ENCODE results near the gene CATSPERB.
"Not testable (repeated sequence)": the region's sequence is repeated elsewhere in the genome, so short reads cannot be mapped to it uniquely, and the experiment has no call there.

CATSPERB gene

DNA sequence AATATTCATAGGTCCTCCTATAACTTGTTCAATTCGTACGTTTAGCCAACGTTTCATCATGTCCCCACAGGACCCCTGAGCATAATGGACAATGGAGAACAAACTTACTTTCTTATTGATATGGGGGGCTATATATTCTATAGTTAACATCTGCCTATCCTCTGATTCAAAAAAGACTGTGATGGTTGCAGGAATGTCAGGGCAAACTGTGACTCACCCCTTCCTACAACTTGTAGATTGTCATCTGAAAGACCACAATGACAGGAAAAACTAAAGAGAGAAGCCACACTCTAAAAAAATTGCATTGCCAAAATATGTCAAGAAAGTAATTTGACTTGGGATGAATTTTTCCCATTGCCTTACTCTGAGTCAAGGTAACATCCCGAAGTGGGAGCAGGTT lies 50.8 kb downstream of the CATSPERB start:
- Histone ChIP-seq H3K27ac (no peak overlapping the region), H4K20me1 (no peaks in the 10 kb centered on the region), H3K9ac (no peak overlapping the region), H3K4me3 (no peak overlapping the region), H3K9me3 (peaks cover 25% of the 10 kb centered on the region), H3K36me3 (no peaks in the 10 kb centered on the region), H3K27me3 (no peaks in the 10 kb centered on the region), H3K4me1 (no peaks in the 10 kb centered on the region), H3K4me2 (no peak overlapping the region)
- no peak for TF ChIP-seq Cebpa-rat (IDR thresholded peaks at IDR 0.05)

DNA sequence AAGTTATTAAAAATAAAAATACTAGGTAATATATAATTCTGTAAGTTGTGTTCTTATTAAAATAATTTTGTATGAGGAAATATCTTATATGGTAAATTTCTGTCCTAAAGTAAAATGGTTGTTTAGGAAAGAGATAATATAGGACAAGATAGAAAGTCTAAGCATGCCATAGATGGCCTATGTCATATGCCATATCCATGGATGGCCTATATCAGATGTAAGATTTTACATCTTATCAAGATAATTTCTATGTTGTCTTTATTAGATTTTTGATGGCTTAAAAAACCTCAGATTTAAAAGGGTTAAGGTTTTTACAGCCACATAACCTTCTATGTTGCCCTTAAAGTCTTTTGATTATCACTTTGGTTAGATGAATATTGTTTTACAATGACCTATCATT lies 52.6 kb downstream of the CATSPERB start:
- Histone ChIP-seq H3K4me3 (no peak overlapping the region), H3K4me2 (no peak overlapping the region), H3K27me3 (no peaks in the 10 kb centered on the region)

DNA sequence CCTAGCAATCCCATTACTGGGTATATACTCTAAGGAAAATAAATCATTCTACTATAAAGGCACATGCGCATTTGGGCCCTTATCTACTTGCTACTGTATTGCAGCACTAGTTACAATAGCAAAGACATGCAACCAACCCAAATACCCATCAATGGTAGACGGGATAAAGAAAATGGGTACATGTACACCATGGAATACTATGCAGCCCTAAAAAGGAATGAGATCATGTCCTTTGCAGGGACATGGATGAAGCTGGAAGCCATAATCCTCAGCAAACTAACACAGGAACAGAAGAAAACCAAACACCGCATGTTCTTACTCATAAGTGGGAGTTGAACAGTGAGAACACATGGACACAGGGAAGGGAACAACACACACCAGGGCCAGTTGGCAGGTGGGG lies 54.2 kb downstream of the CATSPERB start:
- H3K4me2 ChIP-seq, H3K4me1 ChIP-seq, H3K4me3 ChIP-seq, H3K27me3 ChIP-seq, H3K9ac ChIP-seq, H3K36me3 ChIP-seq, H4K20me1 ChIP-seq, H3K27ac ChIP-seq: not testable (repeated sequence)
- peaks cover 33% of the 10 kb centered on the region for H3K9me3 ChIP-seq

More for the DNA sequence above, 52.6 kb downstream of the CATSPERB start:
- Histone ChIP-seq H3K9ac (no peak overlapping the region), H3K4me1 (no peaks in the 10 kb centered on the region), H3K27ac (no peak overlapping the region), H3K9me3 (peaks cover 25% of the 10 kb centered on the region), H4K20me1 (no peaks in the 10 kb centered on the region), H3K36me3 (no peaks in the 10 kb centered on the region)
- no peak for TF ChIP-seq Cebpa-rat (IDR thresholded peaks at IDR 0.05)

DNA sequence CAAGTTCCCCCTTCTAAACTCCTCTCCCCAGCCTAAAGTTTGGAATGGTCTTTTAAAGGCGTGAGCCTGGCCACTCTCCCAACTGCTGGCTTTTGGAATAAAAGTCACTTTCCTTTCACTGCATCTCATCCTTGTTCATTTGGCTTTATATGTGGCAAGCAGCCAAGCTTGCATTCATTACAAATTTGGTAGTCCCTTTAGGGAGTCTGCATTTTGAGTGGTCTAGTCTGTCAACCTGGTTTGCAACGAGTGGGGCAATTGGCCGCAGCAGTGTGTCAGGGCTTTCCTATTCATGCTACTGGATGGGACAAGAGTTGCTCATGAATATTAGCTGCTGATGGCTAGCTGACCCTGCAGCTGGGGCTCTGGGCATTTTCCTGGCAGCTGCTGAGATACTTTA lies 57.0 kb downstream of the CATSPERB start:
- no peak overlapping the region for H3K9ac ChIP-seq
- TF ChIP-seq Cebpa-rat (IDR thresholded peaks at IDR 0.05) = no peak

DNA sequence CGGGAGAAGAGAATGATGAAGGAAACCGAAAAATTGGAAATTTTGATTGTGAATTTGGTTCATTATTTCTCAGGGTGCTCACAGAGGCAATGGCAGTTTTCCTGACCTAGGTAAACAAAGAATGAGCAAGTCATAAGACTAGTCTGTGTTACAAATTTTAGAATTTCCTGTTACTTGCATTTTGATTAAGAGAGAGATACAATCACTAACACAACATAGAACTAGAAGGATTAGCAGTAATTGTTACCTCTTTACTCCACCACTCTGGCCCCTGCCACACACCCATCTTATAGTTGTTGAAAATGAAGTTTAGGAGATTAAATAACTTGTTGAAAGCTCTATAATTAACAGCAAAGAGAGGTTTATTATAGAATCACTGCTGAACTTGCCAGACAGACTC lies 62.0 kb downstream of the CATSPERB start:
- H3K9ac ChIP-seq = no peak overlapping the region
- H3K36me3 ChIP-seq = no peaks in the 10 kb centered on the region
- no peak overlapping the region for H3K4me3 ChIP-seq
- H3K27ac ChIP-seq = no peak overlapping the region
- peaks cover 8% of the 10 kb centered on the region; the same call in 1 of the 2 replicates for H3K9me3 ChIP-seq
- no peaks in the 10 kb centered on the region for H3K4me1 ChIP-seq
- no peaks in the 10 kb centered on the region for H3K27me3 ChIP-seq
- H4K20me1 ChIP-seq = no peaks in the 10 kb centered on the region
- TF ChIP-seq Cebpa-rat (IDR thresholded peaks at IDR 0.05) = no peak
- H3K4me2 ChIP-seq = no peak overlapping the region

More for the DNA sequence above, 57.0 kb downstream of the CATSPERB start:
- Histone ChIP-seq H3K27ac (no peak overlapping the region), H3K27me3 (no peaks in the 10 kb centered on the region), H3K9me3 (peaks cover 25% of the 10 kb centered on the region), H4K20me1 (no peaks in the 10 kb centered on the region), H3K4me1 (no peaks in the 10 kb centered on the region), H3K4me2 (no peak overlapping the region), H3K4me3 (no peak overlapping the region), H3K36me3 (no peaks in the 10 kb centered on the region)

DNA sequence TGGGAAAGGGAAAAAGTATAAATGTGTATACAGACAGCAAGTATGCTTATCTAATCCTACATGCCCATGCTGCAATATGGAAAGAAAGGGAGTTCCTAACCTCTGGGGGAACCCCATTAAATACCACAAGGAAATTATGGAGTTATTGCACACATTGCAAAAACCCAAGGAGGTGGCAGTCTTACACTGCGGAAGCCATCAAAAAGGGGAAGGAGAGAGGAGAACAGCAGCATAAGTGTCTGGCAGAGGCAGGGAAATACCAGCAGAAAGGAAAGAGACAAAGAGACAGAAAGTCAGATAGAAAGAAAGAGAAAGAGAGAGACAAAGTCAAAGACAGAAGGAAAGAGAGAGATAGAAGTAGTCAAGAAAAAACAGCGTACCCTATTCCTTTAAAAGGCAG lies 64.8 kb downstream of the CATSPERB start:
- not testable (repeated sequence) for H3K4me3 ChIP-seq, H3K4me2 ChIP-seq, H3K4me1 ChIP-seq, H3K9ac ChIP-seq, H3K27me3 ChIP-seq, H4K20me1 ChIP-seq, H3K9me3 ChIP-seq, H3K36me3 ChIP-seq, H3K27ac ChIP-seq

DNA sequence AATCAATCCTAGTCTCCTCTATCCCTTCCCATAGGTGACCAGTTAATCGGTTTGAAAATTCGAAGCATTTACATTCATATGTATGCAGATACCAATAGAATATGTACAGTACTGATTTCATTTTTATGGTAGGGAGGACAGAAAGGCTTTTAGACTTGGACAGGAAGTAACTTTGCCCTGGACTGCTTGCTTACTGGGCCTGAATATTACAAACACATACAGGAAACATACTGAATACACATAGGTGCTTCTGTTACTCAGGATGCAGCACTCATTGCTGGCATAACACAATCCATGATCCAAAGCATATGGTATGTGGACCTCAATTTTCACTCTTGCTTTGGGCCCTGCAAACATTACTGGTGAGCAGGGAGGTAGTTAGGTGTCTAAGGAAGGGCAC lies 71.1 kb downstream of the CATSPERB start:
- no peak overlapping the region for H3K4me3 ChIP-seq
- H3K36me3 ChIP-seq = no peaks in the 10 kb centered on the region
- no peak overlapping the region for H3K9ac ChIP-seq
- H3K9me3 ChIP-seq = no peaks in the 10 kb centered on the region
- H3K4me1 ChIP-seq = no peaks in the 10 kb centered on the region
- H3K27me3 ChIP-seq = no peaks in the 10 kb centered on the region
- TF ChIP-seq Cebpa-rat (IDR thresholded peaks at IDR 0.05) = no peak
- no peak overlapping the region for H3K4me2 ChIP-seq
- H4K20me1 ChIP-seq = no peaks in the 10 kb centered on the region
- no peak overlapping the region for H3K27ac ChIP-seq

DNA sequence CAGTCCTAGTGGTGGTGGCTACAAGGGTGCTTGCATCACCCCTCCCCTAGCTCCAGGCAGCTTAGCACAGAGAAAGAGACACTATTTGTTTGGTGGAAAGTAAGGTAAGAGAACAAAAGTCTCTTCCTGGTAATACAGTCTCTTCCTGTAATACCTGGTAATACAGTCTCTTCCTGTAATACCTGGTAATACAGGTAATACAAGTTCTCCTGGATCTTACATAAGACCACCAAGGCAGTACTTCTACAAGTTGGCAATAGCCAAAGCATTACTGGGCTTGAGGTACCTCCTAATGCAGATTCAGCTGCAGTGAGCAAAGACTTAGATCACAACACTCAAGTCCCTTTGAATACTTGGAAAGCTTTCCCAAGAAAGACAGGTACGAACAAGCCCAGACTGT lies 77.0 kb downstream of the CATSPERB start:
- Histone ChIP-seq H3K4me3 (no peak overlapping the region), H3K4me1 (no peaks in the 10 kb centered on the region), H3K9ac (no peak overlapping the region), H4K20me1 (no peaks in the 10 kb centered on the region), H3K36me3 (no peaks in the 10 kb centered on the region), H3K9me3 (no peaks in the 10 kb centered on the region), H3K27me3 (no peaks in the 10 kb centered on the region), H3K27ac (no peak overlapping the region), H3K4me2 (no peak overlapping the region)
- TF ChIP-seq Cebpa-rat (IDR thresholded peaks at IDR 0.05) = no peak

DNA sequence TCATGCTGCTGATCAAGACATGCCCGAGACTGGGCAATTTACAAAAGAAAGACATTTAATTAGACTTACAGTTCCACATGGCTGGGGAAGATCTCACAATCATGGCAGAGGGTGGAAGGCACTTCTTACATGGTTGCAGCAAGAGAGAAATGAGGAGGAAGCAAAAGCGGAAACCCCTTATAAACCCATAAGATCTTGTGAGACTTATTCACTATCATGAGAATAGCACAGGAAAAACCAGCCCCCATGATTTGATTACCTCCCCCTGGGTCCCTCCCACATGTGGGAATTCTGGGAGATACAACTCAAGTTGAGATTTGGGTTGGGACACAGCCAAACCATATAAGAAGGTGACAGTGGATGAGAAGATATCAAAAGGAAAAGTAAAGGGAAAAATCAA lies 78.4 kb downstream of the CATSPERB start:
- no peaks in the 10 kb centered on the region for H3K36me3 ChIP-seq

DNA sequence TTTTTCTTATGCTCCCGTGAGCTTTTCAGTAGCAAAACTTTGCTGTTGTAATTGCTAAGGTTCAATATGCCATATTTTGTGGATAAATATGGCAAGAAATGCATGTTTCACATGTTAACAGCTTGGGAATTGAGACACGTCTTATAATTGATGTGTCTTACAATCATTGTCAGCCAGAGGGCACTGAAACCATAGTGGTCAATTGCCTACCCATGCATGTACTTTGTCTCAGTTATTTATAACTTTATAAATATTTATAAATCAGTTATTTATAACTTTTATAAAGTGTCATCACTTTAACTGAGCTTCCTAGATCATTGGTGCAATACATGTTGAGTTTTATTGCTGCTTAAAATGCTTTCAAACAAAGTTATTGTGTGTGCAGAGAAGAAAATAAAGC lies 82.0 kb downstream of the CATSPERB start:
- H3K27me3 ChIP-seq = no peaks in the 10 kb centered on the region
- no peak for TF ChIP-seq Cebpa-rat (IDR thresholded peaks at IDR 0.05)

More for the DNA sequence above, 78.4 kb downstream of the CATSPERB start:
- H3K4me3 ChIP-seq = no peak overlapping the region
- no peak for TF ChIP-seq Cebpa-rat (IDR thresholded peaks at IDR 0.05)
- H4K20me1 ChIP-seq = no peaks in the 10 kb centered on the region
- H3K9me3 ChIP-seq = no peaks in the 10 kb centered on the region
- H3K27ac ChIP-seq = no peak overlapping the region
- H3K4me2 ChIP-seq = no peak overlapping the region
- no peak overlapping the region for H3K9ac ChIP-seq
- no peaks in the 10 kb centered on the region for H3K4me1 ChIP-seq
- no peaks in the 10 kb centered on the region for H3K27me3 ChIP-seq

DNA sequence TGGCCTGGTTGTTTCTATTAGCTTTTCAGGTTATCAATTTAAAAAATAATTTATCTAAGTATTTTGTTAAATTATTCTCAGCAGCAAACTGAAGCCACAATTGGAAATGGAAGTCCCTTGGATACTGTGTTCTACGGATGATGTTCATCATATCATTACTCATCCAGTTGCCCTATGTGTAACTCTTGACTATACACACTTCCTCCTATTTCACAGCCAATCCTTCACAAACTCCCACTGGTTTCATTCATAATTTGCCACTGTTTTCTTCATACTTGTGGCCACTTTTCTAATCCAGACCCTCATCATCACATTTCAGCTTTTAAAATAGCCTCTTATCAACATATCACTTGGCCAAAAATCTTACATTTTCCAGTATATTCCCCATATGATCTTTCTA lies 84.0 kb downstream of the CATSPERB start:
- Histone ChIP-seq H3K4me3 (no peak overlapping the region), H3K4me1 (no peaks in the 10 kb centered on the region), H4K20me1 (no peaks in the 10 kb centered on the region), H3K9ac (no peak overlapping the region), H3K27ac (no peak overlapping the region), H3K27me3 (no peaks in the 10 kb centered on the region), H3K9me3 (no peaks in the 10 kb centered on the region), H3K36me3 (no peaks in the 10 kb centered on the region), H3K4me2 (no peak overlapping the region)
- no peak for TF ChIP-seq Cebpa-rat (IDR thresholded peaks at IDR 0.05)

More for the DNA sequence above, 82.0 kb downstream of the CATSPERB start:
- H3K27ac ChIP-seq = no peak overlapping the region
- H3K4me2 ChIP-seq = no peak overlapping the region
- H4K20me1 ChIP-seq = no peaks in the 10 kb centered on the region
- H3K4me3 ChIP-seq = no peak overlapping the region
- H3K9me3 ChIP-seq = no peaks in the 10 kb centered on the region
- H3K36me3 ChIP-seq = no peaks in the 10 kb centered on the region
- no peak overlapping the region for H3K9ac ChIP-seq
- no peaks in the 10 kb centered on the region for H3K4me1 ChIP-seq

Measured in BLaER1 (cell line).